Measurements from ENCODE around the gene STIM1.
A peak's percentile ranks its signal among the peaks of the same experiment; 100 is the strongest.

The STIM1 gene

GRCh38 chr11:4066910-4067309, 211.4 kb downstream of the STIM1 start:
- TF ChIP-seq, protein P1, sequence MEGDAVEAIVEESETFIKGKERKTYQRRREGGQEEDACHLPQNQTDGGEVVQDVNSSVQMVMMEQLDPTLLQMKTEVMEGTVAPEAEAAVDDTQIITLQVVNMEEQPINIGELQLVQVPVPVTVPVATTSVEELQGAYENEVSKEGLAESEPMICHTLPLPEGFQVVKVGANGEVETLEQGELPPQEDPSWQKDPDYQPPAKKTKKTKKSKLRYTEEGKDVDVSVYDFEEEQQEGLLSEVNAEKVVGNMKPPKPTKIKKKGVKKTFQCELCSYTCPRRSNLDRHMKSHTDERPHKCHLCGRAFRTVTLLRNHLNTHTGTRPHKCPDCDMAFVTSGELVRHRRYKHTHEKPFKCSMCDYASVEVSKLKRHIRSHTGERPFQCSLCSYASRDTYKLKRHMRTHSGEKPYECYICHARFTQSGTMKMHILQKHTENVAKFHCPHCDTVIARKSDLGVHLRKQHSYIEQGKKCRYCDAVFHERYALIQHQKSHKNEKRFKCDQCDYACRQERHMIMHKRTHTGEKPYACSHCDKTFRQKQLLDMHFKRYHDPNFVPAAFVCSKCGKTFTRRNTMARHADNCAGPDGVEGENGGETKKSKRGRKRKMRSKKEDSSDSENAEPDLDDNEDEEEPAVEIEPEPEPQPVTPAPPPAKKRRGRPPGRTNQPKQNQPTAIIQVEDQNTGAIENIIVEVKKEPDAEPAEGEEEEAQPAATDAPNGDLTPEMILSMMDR (IDR thresholded peaks at IDR 0.05; ENCODE audit: low read depth, low read length), result no peak
- DNase-seq (ENCODE audit: extremely low read depth, low read depth), result no peak

- no peak for DNase-seq (ENCODE audit: extremely low read depth, low read depth)
- TF ChIP-seq, protein P1 (IDR thresholded peaks at IDR 0.05; ENCODE audit: low read depth, low read length), result no peak
These were observed 213.5 kb downstream of the STIM1 start for GRCh38 chr11:4068962-4069361.

DNA sequence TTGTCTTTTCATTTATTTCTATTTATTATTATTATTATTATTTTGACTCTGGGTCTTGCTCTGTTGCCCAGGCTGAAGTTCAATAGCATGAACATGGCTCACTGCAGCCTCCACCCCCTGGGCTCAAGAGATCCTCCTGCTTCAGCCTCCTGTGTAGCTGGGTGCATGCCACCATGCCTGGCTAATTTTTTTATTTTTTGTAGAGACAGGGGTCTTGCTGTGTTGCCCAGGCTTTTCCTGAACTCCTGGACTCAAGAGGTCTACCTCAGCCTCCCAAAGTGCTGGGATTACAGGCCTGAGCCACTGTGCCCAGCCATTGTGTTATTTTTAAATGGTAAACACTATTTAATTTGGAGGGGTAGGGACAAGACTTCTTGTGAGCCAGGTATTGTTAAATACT, 215.9 kb downstream of the STIM1 start:
- TF ChIP-seq, protein P1 (IDR thresholded peaks at IDR 0.05; ENCODE audit: low read depth, low read length), result no peak
- no peak for DNase-seq (ENCODE audit: extremely low read depth, low read depth)

DNA sequence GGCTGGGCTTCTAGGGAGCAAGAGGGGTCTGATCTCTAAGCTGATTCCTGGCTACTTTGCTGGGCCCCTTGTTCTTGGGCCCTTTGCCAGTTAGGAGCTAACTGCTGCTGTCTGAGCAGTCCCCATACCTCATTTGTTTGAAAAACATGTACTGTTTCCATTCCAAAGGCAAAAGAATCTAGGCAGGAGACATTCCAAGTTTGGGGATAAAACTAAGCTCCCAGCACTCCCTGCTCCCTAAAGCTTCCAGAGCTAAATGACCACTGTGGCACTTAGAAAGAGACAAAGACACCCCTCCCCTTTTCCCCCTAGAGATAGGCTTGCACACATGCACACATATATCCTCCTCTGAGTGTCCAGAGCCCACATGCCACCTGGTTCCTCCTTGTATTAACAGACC, 216.4 kb downstream of the STIM1 start:
- no peak for DNase-seq (ENCODE audit: extremely low read depth, low read depth)
- TF ChIP-seq, protein P1 (IDR thresholded peaks at IDR 0.05; ENCODE audit: low read depth, low read length), result no peak

DNA sequence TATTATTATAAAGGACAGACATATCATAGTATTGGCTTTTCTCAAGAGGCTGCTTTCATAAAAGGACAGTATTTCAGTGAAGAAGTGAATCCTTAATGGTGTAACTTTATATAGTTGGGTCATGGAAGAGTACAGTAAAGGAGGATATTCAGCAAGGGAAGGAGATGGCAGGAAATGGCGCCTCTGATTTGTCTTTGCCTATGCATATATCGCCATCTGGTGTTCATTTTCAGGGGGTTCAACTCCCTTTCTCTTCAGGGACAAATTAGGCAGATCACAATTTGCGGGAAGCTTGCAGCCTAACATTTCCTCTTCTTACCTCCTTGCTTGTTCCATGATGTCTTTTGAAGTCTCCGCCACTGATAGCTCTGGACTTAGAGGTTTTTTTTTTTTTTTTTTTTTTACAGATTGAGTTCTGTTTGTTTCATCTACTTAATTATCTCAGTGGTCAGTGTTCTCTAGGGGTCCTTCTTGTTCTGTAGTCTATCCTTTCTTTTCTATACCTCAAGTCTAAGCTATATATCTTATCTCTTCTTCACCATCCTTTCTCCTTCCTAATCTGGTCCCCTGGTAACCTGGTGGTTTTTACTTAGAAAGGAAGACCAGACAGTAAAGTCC, 217.3 kb downstream of the STIM1 start:
- TF ChIP-seq, protein P1 (IDR thresholded peaks at IDR 0.05; ENCODE audit: low read depth, low read length), result peak; percentile 75
- peak; percentile 52 for DNase-seq (ENCODE audit: extremely low read depth, low read depth)

DNA sequence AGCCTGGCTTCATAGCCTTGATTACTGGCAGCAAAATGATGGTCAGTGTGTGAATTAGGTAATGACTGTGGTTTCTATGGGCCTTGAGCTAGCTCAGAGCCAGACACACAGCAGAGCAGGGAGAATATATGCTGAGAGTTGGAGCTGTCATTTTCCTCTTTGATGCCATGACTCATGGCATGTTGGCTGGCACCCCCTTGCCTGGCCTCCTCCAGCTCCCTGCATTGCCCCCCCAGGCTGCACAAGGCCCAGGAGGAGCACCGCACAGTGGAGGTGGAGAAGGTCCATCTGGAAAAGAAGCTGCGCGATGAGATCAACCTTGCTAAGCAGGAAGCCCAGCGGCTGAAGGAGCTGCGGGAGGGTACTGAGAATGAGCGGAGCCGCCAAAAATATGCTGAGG, 218.8 kb downstream of the STIM1 start:
- no peak for DNase-seq (ENCODE audit: extremely low read depth, low read depth)
- TF ChIP-seq, protein P1 (IDR thresholded peaks at IDR 0.05; ENCODE audit: low read depth, low read length), result no peak

GRCh38 chr11:4076774-4077173, 221.3 kb downstream of the STIM1 start:
- no peak for DNase-seq (ENCODE audit: extremely low read depth, low read depth)
- TF ChIP-seq, protein P1 (IDR thresholded peaks at IDR 0.05; ENCODE audit: low read depth, low read length), result no peak

All from AG09319 (cell line).